ENCODE measurements around the gene SNX5. TPM values are rescaled to one million over a fixed set of nuclear protein-coding genes. Genes with fewer than 3 reads are reported as not detected.

SNX5 gene
- total RNA-seq, 1 experiment from 2014 or later, result 43.0 TPM

DNA sequence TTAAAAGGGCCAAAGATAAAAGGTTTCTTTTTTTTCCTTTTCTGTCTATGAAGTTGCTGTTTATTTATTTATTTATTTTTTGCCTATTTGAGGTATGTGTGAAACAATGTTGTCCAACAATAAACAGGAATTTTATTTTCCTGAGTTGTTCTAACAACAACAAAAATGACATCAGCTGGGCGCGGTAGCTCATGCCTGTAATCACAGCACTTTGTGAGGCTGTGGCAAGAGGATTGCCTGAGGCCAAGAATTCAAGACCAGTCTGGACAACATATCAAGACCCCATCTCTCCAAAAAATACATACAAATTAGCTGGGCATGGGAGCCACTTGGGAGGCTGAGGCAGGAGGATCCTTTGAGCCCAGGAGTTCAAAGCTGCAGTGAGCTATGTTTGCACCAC lies 44.3 kb upstream of the SNX5 start:
- CTCF ChIA-PET, result no interaction called here
- Mint-ChIP-seq H3K4me1 (ENCODE audit: low read depth, unreplicated experiment) (no peaks in the 10 kb centered on the region), H3K36me3 (ENCODE audit: insufficient read depth, unreplicated experiment) (no peaks in the 10 kb centered on the region), H3K27me3 (ENCODE audit: unreplicated experiment) (no peaks in the 10 kb centered on the region), H3K27ac (ENCODE audit: unreplicated experiment) (no peak overlapping the region), H3K9me3 (ENCODE audit: low read depth, unreplicated experiment) (no peaks in the 10 kb centered on the region), H3K4me3 (ENCODE audit: low read depth, unreplicated experiment) (no peak overlapping the region)
- intact Hi-C loops (cut with micrococcal nuclease; ENCODE audit: unreplicated experiment), result no loop called here
- TF ChIP-seq CTCF (IDR thresholded peaks at IDR 0.05; ENCODE audit: unreplicated experiment), result no peak
- BruUV-seq (replicated peaks), result no TSS peak
- DNase-seq, result no peak

DNA sequence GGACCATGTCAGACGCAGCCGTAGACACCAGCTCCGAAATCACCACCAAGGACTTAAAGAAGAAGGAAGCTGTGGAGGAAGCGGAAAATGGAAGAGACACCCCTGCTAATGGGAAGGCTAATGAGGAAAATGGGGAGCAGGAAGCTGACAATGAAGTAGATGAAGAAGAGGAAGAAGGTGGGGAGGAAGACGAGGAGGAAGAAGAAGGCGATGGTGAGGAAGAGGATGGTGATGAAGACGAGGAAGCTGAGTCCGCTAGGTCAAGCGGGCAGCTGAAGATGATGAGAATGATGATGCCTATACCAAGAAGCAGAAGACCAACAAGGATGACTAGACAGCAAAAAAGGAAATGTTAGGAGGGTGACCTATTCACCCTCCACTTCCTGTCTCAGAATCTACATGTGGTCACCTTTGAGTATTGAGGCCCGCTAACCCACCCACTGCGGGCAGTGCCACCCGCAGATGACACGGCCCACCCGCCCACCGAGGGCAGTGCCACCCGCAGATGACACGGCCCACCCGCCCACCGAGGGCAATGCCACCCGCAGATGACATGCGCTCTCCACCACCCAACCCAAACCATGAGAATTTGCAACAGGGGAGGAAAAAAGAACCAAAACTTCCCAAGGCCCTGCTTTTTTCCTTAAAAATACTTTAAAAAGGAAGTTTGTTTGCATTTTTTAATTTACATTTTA lies 43.5 kb upstream of the SNX5 start:
- intact Hi-C loops (cut with micrococcal nuclease; ENCODE audit: unreplicated experiment), result no loop called here
- Mint-ChIP-seq H3K4me3 (ENCODE audit: low read depth, unreplicated experiment) (no peak overlapping the region), H3K27me3 (ENCODE audit: unreplicated experiment) (no peaks in the 10 kb centered on the region), H3K36me3 (ENCODE audit: insufficient read depth, unreplicated experiment) (no peaks in the 10 kb centered on the region), H3K27ac (ENCODE audit: unreplicated experiment) (no peak overlapping the region), H3K4me1 (ENCODE audit: low read depth, unreplicated experiment) (no peaks in the 10 kb centered on the region), H3K9me3 (ENCODE audit: low read depth, unreplicated experiment) (no peaks in the 10 kb centered on the region)
- no peak for TF ChIP-seq CTCF (IDR thresholded peaks at IDR 0.05; ENCODE audit: unreplicated experiment)
- no TSS peak for BruUV-seq (replicated peaks)
- DNase-seq, result no peak
- CTCF ChIA-PET, result no interaction called here

- no TSS peak for BruUV-seq (replicated peaks)
- no peaks in the 10 kb centered on the region for H3K9me3 Mint-ChIP-seq (ENCODE audit: low read depth, unreplicated experiment)
- CTCF ChIA-PET, result no interaction called here
- no peak for TF ChIP-seq CTCF (IDR thresholded peaks at IDR 0.05; ENCODE audit: unreplicated experiment)
- H3K27ac Mint-ChIP-seq (ENCODE audit: unreplicated experiment), result no peak overlapping the region
- no peaks in the 10 kb centered on the region for H3K27me3 Mint-ChIP-seq (ENCODE audit: unreplicated experiment)
- H3K4me1 Mint-ChIP-seq (ENCODE audit: low read depth, unreplicated experiment), result no peaks in the 10 kb centered on the region
- no peak overlapping the region for H3K4me3 Mint-ChIP-seq (ENCODE audit: low read depth, unreplicated experiment)
- DNase-seq, result no peak
- intact Hi-C loops (cut with micrococcal nuclease; ENCODE audit: unreplicated experiment), result no loop called here
- H3K36me3 Mint-ChIP-seq (ENCODE audit: insufficient read depth, unreplicated experiment), result no peaks in the 10 kb centered on the region
These were observed 42.9 kb upstream of the SNX5 start for GRCh38 chr20:18011482-18011881.

GRCh38 chr20:18009116-18009515 lies 40.5 kb upstream of the SNX5 start:
- DNase-seq, result no peak
- H3K9me3 Mint-ChIP-seq (ENCODE audit: low read depth, unreplicated experiment), result no peaks in the 10 kb centered on the region
- BruUV-seq (replicated peaks), result no TSS peak
- H3K4me3 Mint-ChIP-seq (ENCODE audit: low read depth, unreplicated experiment), result no peak overlapping the region
- intact Hi-C loops (cut with micrococcal nuclease; ENCODE audit: unreplicated experiment), result no loop called here
- no peaks in the 10 kb centered on the region for H3K27me3 Mint-ChIP-seq (ENCODE audit: unreplicated experiment)
- no peaks in the 10 kb centered on the region for H3K36me3 Mint-ChIP-seq (ENCODE audit: insufficient read depth, unreplicated experiment)
- TF ChIP-seq CTCF (IDR thresholded peaks at IDR 0.05; ENCODE audit: unreplicated experiment), result no peak
- H3K27ac Mint-ChIP-seq (ENCODE audit: unreplicated experiment), result no peak overlapping the region
- H3K4me1 Mint-ChIP-seq (ENCODE audit: low read depth, unreplicated experiment), result no peaks in the 10 kb centered on the region
- CTCF ChIA-PET, result no interaction called here
